HepG2 (cell line): ENCODE data around the gene MEDAG. TPM values are rescaled to one million over a fixed set of nuclear protein-coding genes. Genes with fewer than 3 reads are reported as not detected.

Experiments
- ATAC-seq: fragments of 200-7000 bp; cut with Tn5 transposase; 3 replicates; pipeline ENCODE4 v1.9.1; 2020; ENCODE audit warnings: mild to moderate bottlenecking, moderate library complexity
- BruUV-seq: library from RNA; stranded (reverse); fragments of 400-500 nt; replicated peaks from 2 replicates; lab custom pipeline; 2021; lab: Mats Ljungman, UMichigan
- CTCF ChIA-PET: fragments of 300-600 bp; formaldehyde crosslinking; extraction: SDS; loops from one replicate; lab custom pipeline; 2021; ENCODE audit warnings: low total read pairs, inconsistent platforms, low intra/inter-chr PET ratio; lab: Yijun Ruan, JAX
- POLR2A ChIA-PET: fragments of 350-600 bp; sonication (Branson Sonifier 250); formaldehyde crosslinking; loops from one replicate; lab custom pipeline; 2020; ENCODE audit warnings: antibody characterized with exemption, inconsistent platforms; lab: Yijun Ruan, JAX
- DNase-seq: peaks from one replicate; pipeline ENCODE4 v3.0.0-alpha.2; 2015; ENCODE audit warnings: low spot score
- FAIRE-seq: peaks from 3 replicates; lab custom pipeline; 2011; peaks lifted over from hg19 to GRCh38; lab: Jason Lieb, UNC
- H2AFZ ChIP-seq: one replicate; pipeline ENCODE4 v1.6.1; 2011; ENCODE audit warnings: low read length, inconsistent platforms
- H3K27ac ChIP-seq: fragments of 300-600 bp; 3 replicates; pipeline ENCODE4 v1.8.0; 2011; ENCODE audit warnings: mixed run types, mild to moderate bottlenecking, mixed read lengths, low read length, inconsistent platforms; ENCODE audit not compliant: insufficient read depth; ENCODE audit errors: extremely low read length
- H3K27me3 ChIP-seq, 2 experiments: fragments of 200-600 bp in 1 of 2; 2 replicates in 1 of 2; 3 replicates in 1 of 2; pipeline versions ENCODE4 v1.6.0 to v1.8.0; 2011; ENCODE audit warnings: low read length in 2 of 2, mild to moderate bottlenecking in 2 of 2, moderate library complexity in 2 of 2, inconsistent platforms in 1 of 2; ENCODE audit not compliant: insufficient read depth in 2 of 2, control insufficient read depth in 1 of 2
- H3K36me3 ChIP-seq, 2 experiments: fragments of 200-600 bp in 1 of 2; replicated peaks in 1 of 2; 2 replicates in 1 of 2; 3 replicates in 1 of 2; pipeline versions ENCODE4 v1.5.1 to v1.8.0; 2011; ENCODE audit warnings: low read length in 2 of 2, inconsistent platforms in 1 of 2; ENCODE audit not compliant: insufficient read depth in 2 of 2, control insufficient read depth in 1 of 2
- H3K4me1 ChIP-seq: 2 replicates; pipeline ENCODE4 v1.5.1; 2012; ENCODE audit warnings: low read length, inconsistent platforms; ENCODE audit not compliant: insufficient read depth
- H3K4me2 ChIP-seq: 2 replicates; pipeline ENCODE4 v1.6.0; 2011; ENCODE audit warnings: low read depth, low read length, inconsistent platforms
- H3K4me3 ChIP-seq, 3 experiments: fragments of 200-600 bp in 1 of 3; sonication (generic), shearing (Covaris generic) in 1 of 3; replicated peaks in 1 of 3; 2 replicates each; pipeline ENCODE4 v1.5.1; 2011 to 2016; ENCODE audit warnings: low read length in 3 of 3, inconsistent platforms in 2 of 3, low read depth in 2 of 3, mild to moderate bottlenecking in 2 of 3, control low read depth in 1 of 3, mixed read lengths in 1 of 3; ENCODE audit not compliant: insufficient read depth in 1 of 3
- H3K79me2 ChIP-seq: one replicate; pipeline ENCODE4 v1.6.1; 2011; ENCODE audit warnings: low read length, inconsistent platforms; ENCODE audit not compliant: insufficient read depth
- H3K9ac ChIP-seq: 2 replicates; pipeline ENCODE4 v1.6.0; 2011; ENCODE audit warnings: mild to moderate bottlenecking, low read depth, low read length, inconsistent platforms; ENCODE audit not compliant: insufficient read depth
- H3K9me3 ChIP-seq: 2 replicates; pipeline ENCODE4 v1.5.1; 2012; ENCODE audit warnings: mild to moderate bottlenecking, low read length
- H4K20me1 ChIP-seq: 2 replicates; pipeline ENCODE4 v1.6.0; 2011; ENCODE audit warnings: inconsistent platforms, mild to moderate bottlenecking, low read length, moderate library complexity; ENCODE audit not compliant: insufficient read depth
- HHEX ChIP-seq: IDR thresholded peaks from 2 replicates; pipeline ENCODE4 v1.6.1; 2016; ENCODE audit warnings: control low read depth
- KDM5A ChIP-seq: fragments of 200-600 bp; sonication (generic); IDR thresholded peaks from 2 replicates; pipeline ENCODE4 v1.7.0; 2018; ENCODE audit warnings: antibody characterized with exemption, mild to moderate bottlenecking, low read length, borderline replicate concordance
- NFE2L2 ChIP-seq: fragments of 150-350 bp; IDR thresholded peaks from 2 replicates; pipeline ENCODE4 v1.6.1; 2014; ENCODE audit warnings: low read length
- RORA ChIP-seq: sonication (generic); formaldehyde crosslinking; IDR thresholded peaks from 2 replicates; pipeline ENCODE4 v1.5.0; 2020; ENCODE audit warnings: mild to moderate bottlenecking, missing genetic modification reagents, moderate library complexity
- SIX4 ChIP-seq: sonication (generic); formaldehyde crosslinking; IDR thresholded peaks from 2 replicates; pipeline ENCODE4 v1.4.0; 2020; ENCODE audit warnings: missing genetic modification reagents
- ZNF18 ChIP-seq: sonication (generic); formaldehyde crosslinking; IDR thresholded peaks from 2 replicates; pipeline ENCODE4 v1.8.0; 2022; ENCODE audit warnings: mild to moderate bottlenecking, missing genetic modification reagents; ENCODE audit not compliant: insufficient replicate concordance
- WGBS: methylation state at CpG from one replicate; pipeline ENCODE4 v1.1.6; 2017; ENCODE audit warnings: low lambda C conversion rate; 5-methylcytosine and 5-hydroxymethylcytosine counted together
- in situ Hi-C: cut with HindIII; loops from 2 replicates; pipeline ENCODE4 v1.10.0; 2017; ENCODE audit warnings: low pct_unique_long_range_greater_than_20kb; ENCODE audit not compliant: extremely low pct_ligation_motif_present
- intact Hi-C: fragments of 100-400 bp; cut with micrococcal nuclease; formaldehyde crosslinking; loops from one replicate; pipeline ENCODE4 v1.10.0; 2022; ENCODE audit not compliant: unreplicated experiment
- polyA plus RNA-seq, 8 experiments: library from polyadenylated mRNA; depleted of rRNA in 3 of 8; stranded (reverse) in 7 of 8; unstranded in 1 of 8; fragments of >200 nt; fragmentation: Illumina TruSeq in 4 of 8; extraction: Trizol in 4 of 8; gene quantifications; 2 replicates each; pipeline versions ENCODE4 v1.2.1 to v1.2.3, GENCODE V29; 2011 to 2016; ENCODE audit warnings: low read depth in 4 of 8, missing spikeins in 1 of 8, mixed read lengths in 1 of 8; ENCODE audit not compliant: insufficient read depth in 1 of 8
- total RNA-seq, 5 experiments: library from RNA; depleted of rRNA; stranded (reverse); fragments of >200 nt; fragmentation: Illumina TruSeq; extraction: Trizol; gene quantifications; 2 replicates each; pipeline ENCODE4 v1.2.3, GENCODE V29; 2016; ENCODE audit warnings: low read depth in 1 of 5
- TF ChIP-seq, protein P1 (sequence below): sonication (generic); formaldehyde crosslinking; IDR thresholded peaks from 2 replicates; pipeline ENCODE4 v1.5.1; 2020; ENCODE audit warnings: missing genetic modification reagents, mild to moderate bottlenecking, borderline replicate concordance

The MEDAG gene
- total and polyA plus RNA-seq, 2 of the 13 experiments (the other 11 are each of a cell fraction or from before 2014, with no cell fraction given): not detected

DNA sequence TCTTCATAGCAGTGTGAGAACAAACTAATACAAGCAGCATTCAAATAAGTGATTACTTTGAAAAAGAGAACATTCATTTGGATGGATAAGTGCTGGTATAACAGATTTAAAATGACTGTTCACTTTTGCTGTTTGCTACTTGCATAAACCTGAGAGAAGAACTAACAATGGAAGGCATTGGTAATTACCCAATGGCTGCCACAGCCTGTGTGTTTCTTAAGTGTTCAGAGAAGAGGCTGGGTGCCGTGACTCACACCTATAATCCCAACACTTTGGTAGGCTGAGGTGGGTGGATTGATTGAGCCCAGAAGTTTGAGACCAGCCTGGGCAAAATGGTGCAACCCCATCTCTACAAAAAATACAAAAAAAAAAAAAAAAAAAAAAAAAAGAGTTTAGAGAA lies 21.5 kb downstream of the MEDAG start:
- no peak overlapping the region for H3K4me2 ChIP-seq
- H3K27ac ChIP-seq: no peak overlapping the region
- FAIRE-seq (no peak), DNase-seq (no peak), ATAC-seq (no peak)
- H3K36me3 ChIP-seq: no peaks in the 10 kb centered on the region
- H3K4me1 ChIP-seq: peaks cover 13% of the 10 kb centered on the region
- in situ Hi-C loops (no loop called here), intact Hi-C loops (no loop called here)
- no peak for TF ChIP-seq HHEX (CRISPR knock-in tag)
- TF ChIP-seq, protein P1, sequence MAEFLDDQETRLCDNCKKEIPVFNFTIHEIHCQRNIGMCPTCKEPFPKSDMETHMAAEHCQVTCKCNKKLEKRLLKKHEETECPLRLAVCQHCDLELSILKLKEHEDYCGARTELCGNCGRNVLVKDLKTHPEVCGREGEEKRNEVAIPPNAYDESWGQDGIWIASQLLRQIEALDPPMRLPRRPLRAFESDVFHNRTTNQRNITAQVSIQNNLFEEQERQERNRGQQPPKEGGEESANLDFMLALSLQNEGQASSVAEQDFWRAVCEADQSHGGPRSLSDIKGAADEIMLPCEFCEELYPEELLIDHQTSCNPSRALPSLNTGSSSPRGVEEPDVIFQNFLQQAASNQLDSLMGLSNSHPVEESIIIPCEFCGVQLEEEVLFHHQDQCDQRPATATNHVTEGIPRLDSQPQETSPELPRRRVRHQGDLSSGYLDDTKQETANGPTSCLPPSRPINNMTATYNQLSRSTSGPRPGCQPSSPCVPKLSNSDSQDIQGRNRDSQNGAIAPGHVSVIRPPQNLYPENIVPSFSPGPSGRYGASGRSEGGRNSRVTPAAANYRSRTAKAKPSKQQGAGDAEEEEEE (CRISPR knock-in tag): no peak
- TF ChIP-seq KDM5A: no peak
- TF ChIP-seq SIX4 (CRISPR knock-in tag): no peak
- TF ChIP-seq NFE2L2: no peak
- no peak for TF ChIP-seq ZNF18 (CRISPR knock-in tag)
- no peak for TF ChIP-seq RORA (CRISPR knock-in tag)
- H4K20me1 ChIP-seq: no peaks in the 10 kb centered on the region; the same call in 1 of the 2 replicates
- no peak overlapping the region for H3K9ac ChIP-seq
- H3K79me2 ChIP-seq: no peaks in the 10 kb centered on the region
- CTCF ChIA-PET: no interaction called here
- H3K4me3 ChIP-seq: no peak overlapping the region
- WGBS: 47% methylated on average over 1 of the region's 1 CpG
- H3K9me3 ChIP-seq: no peaks in the 10 kb centered on the region
- H2AFZ ChIP-seq: no peak overlapping the region
- POLR2A ChIA-PET: no interaction called here
- peaks cover 0 to 9% of the 10 kb centered on the region in 2 experiments; a peak in 2 of 5 replicates for H3K27me3 ChIP-seq
- no TSS peak for BruUV-seq
